NCI-H82 treated with DMSO at 0.1 percent for 48 hours (cell line): ENCODE results near the gene RNF150.

ENCODE experiments used
- DNase-seq: peaks from one replicate; lab custom pipeline; 2025; ENCODE audit not compliant: unreplicated experiment; lab: John Stamatoyannopoulos, UW

The RNF150 gene

DNA sequence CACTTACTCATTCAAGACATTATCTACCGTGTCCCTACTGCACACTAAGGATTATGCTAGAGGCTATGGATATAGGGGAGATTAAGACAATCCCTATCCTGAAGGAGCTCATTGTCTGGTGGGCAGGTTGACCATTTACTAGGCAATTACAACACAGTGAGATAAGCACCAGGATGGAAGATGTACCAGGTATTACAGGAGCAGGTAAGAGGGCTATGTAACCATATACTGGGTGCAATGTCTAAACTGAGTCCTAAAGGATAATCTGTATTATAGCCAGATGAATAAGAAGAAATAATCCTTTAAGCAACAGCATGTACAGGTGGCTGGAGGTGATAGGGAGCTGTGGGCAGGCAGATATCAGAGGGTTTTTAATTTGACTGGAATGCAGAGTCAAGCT lies 263.8 kb downstream of the RNF150 start:
- peak; percentile 83 for DNase-seq

DNA sequence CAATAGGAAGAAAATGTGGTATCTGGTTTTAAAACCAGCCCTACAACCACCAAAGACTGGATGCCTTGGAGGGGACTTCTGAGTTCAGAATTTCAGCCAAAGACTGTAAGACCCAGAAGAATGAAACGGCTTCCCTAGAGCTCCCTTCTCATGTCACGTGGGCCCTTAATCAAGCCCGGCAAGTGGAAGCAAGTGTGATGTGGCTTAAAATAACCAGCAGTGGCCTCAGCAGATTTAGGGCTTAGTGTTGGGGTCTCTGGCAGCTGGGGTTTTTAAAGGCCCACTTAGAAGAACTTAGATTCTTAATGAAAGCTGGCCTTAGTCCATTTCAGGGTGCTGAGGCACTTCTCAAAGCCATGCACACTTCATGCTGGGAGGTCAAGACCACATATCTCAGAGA lies 265.9 kb downstream of the RNF150 start:
- peak; percentile 59 for DNase-seq

DNA sequence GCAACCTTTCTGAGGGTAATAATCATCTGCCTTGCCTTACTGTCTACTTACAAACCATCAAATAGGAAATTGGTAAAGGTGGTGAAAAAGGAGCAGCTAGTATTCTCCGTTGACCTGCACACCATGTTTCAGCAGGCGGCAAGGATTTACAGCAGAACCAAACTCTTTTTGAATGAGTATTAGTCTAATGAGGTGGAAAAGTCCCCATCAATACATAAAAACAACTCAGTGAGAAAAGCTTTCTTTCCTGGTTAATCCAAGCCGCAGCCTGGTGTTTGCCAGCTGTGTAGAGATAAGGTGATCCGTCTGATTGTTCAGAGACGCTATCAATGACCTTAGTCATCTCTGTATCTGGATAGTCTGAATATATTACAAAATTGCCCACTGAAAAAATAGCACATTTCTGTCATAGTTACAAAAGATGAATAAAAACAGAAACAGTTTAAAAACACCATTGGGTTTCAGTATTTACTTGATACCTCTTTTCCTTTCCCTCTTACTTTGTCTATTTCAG lies 266.7 kb downstream of the RNF150 start:
- no peak for DNase-seq

DNA sequence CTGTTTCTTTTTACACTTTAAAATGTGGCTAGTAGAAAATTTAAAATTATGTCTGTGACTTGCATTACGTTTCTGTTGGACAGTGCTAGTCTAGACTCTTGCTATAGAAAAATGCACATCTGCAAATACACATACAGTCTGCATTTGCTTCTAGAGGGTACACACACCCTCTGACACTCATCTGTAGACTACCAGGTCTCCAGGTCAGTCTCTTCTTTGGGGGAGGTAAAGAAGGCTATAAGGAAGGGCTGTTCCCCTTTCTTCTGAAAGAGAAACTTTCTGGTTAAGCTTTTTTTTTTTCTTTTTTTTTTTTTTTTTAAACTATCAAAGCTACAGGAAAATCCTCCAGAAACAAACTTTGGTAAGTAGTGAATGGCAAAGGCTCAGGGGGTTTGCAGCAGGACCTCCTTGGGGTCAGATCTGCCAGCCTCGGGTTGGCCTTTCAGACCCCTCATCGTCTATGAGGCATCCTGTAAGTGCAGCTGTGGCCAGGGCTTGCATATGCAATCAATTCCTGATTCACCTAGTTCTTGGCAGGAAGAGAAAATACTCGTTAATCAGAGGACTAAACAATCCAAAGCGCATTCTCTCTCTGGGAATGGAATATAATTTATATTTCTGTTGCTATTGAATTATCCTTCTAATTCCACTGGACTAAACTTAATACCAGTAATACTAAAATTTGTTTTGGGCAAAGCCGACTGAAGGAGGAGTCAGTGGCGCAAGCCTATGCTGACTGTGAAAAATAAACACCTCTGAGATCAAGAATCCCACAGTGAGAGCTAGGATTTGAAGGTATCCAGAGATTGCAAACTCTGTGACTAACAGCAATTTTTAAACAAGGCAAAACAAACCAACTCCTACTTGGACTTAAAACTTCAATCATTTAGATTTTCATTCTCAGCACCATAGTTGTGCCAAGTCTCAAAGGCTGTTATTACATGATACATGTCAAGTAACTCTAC lies 267.7 kb downstream of the RNF150 start:
- no peak for DNase-seq

DNA sequence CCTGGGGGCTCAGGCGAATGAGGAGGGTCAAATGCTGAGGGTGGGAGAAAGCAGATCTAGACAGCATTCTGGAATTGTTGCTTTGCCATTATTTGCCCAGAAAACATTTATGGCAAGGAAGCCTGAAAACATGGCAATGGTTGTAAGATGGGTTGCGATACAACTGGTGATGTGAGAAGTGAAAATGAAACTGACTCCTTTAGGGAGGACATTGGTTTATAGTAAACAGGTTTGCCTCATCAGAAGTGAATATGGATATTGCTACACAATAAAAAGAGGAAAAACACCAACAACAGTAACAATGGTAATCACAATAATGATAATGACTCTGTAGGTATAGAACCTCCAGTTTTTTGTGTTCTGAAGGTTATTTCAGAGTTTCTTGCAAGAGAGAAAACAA lies 270.1 kb downstream of the RNF150 start:
- no peak for DNase-seq

DNA sequence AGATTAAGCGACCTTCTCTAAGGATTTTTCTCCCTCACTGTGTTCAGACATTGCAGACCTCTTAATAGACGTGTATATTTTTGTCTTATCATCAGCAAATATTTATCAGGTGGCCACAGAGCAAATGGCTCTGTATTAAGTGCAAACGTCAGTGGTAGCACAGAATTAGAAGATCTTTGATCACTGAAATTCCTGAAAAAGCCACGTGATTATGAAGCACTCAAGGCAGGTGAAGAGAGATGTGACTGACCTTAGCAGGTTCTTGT lies 271.2 kb downstream of the RNF150 start:
- no peak for DNase-seq

DNA sequence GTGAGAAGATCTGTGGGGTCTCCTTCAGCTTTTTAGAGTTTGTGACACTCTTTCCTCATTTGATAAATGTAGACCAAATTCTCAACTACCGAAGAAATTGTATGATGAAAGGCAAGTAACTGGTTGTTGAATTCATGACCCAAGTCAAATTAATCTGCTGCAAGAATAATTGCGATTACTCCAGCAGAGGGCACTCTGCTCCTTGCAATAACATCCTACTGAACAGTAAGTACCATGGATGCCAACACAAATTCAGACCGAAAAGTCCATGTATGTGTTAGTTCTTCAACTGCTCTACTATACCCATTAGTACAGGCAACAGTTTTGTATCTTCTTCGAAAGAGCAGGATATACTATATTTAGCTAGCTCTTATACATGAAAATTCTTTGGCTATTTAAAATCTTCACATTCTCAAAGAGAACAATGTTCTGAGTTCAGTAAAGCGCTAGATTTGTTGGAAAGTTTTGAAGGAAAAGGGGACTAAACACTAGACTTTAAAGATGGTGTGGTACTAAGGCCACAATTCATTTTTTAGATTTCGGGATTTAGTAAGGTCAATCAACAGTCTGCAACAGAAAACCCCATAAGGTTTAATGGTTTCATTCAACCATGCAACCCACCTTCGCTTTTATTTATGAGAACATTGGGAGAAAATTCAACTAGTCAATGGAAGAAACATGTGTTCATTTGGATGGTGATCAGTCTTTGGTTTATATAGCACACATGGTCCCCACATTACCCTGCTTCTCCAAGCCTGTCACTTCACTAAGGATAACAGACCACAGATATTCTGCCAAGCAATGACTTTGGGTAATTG lies 271.7 kb downstream of the RNF150 start:
- peak; percentile 15 for DNase-seq

DNA sequence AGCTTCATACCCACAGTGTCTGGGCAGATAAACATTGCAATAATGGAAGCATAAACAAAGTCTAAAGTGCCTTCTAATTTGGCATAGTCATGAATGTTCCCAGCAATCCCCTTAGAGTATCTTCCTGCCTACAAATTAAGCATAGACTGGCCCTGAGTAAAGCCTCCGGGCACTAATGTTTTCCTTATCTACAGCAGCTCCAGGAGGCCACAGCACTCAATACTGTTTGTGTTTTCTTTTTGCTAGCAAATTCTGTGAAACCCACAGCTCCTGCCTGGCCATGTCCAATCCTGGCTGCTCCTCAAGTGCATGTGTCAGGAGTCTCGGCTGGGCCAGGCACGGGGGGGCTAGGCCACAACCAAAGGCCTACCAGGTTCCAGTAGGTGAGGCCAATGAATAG lies 274.4 kb downstream of the RNF150 start:
- no peak for DNase-seq

DNA sequence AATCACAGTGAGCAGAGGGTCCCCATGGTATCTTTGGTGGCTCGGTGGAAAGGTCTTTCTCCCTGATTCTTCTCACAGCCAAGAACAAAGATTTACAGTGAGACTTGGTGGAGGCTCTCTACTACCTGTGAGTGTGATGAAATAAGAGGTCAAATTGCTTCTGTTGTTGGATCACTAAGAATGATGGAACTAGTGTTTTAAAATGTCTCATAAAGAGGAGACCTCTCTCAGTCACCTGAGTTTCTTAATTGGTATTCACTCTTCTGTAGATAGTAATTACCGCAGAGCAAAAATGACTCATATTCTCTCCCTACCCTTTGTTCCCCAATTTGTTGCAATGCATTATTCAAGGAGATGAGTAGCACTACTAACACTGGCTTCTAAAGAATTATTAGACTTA lies 276.2 kb downstream of the RNF150 start:
- no peak for DNase-seq

DNA sequence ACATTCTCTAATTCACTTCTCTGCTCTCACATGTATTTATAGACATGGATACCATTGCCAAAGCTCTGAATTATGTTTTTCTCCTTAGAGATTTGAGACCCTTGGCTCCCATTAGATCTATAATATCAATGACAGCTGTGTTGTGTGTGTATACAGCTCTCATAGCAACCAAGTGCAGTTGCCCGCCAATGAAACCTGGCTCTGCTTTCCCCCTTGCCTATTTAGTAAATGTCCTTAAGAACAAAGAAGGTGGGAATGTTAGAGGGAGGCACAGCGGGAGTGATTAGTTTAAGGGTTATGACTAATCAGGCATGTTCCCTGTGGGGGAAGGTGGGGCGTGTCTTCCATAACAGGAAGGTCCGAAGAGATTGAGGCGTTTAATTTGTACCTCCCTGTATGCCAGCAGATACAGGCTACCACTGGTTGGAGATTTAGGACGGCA lies 276.6 kb downstream of the RNF150 start:
- DNase-seq: no peak

DNA sequence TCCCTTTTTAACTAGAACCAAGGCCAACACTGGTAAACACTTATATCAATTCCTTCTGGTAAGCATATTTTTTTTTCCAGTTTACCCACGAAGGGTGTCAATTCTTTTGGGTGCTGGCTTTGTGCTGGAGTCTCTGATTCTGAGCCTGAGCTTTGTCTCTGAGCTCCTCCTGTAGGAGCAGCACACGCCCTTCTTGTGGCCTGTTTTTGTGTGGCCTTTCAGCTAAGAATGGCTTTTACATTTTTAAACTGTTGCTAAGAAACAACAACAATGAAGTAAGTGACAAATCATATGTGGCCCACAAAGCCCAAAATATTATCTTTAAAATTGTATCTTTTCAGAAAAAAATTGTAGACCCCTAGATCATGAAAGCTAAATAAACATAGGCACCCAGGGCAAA lies 279.1 kb downstream of the RNF150 start:
- DNase-seq: no peak

DNA sequence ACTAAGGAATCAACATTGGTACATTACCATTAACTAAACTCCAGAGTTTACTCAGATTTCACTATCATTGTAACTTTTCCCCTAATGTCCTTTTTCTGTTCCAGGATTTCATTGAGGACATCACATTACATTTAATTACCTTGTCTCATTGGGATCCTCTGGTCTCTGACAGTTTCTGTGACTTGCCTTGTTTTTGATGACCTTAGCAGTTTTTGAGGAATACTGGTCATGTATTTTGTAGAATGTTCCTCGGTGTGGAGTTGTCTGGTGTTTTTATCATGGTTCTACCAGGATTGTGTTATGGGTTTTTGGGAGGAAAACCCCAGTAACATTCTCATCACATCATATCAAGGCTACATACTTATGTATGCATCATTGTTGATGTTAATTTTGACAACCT lies 281.5 kb downstream of the RNF150 start:
- DNase-seq: no peak

DNA sequence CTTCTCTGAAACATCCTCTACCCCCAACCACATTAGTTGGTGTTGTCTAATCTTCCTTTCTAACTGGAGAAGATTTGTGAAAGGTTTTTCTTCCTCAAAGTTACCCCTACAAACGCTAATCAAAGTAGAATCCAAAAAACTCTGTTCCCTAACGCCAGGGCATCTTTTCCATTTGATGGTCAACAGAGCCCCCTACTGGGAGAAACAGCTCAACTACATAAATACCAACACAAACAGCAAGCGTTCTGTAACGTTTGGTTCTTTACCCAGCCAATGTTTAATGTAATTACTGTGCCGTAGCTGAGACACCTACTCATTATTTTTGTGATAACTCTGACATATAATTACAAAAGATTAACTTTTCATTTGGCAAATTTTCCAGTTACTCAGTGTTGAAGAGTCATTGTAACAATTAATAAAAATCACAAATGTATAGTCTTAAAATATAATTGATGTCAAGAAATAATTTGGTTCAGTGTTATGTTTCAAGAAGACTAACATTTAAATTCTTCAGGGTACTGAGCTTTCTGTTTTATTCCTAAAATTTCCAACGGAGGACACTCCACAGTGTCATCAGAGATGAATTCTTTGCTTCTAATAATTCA lies 282.1 kb downstream of the RNF150 start:
- peak; percentile 56 for DNase-seq

DNA sequence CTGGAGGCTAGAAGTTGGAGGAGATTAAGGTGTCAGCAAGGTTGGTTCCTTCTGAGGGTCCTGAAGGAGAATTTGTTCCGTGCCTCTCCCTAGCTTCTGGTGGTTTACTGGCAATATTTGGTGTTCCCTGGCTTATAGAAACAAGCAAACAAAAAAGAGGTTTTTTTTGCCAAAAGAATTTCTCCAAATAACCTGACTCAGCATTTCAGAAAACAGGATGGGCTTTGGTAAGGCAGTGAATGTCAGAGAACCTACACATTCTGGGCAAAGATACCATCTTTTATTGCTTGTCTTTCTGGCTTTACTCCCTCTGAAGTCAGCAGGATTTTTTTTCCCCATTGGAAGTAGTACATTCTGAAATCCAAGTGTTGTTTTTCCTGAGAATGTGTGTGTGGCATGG lies 283.7 kb downstream of the RNF150 start:
- DNase-seq: no peak

DNA sequence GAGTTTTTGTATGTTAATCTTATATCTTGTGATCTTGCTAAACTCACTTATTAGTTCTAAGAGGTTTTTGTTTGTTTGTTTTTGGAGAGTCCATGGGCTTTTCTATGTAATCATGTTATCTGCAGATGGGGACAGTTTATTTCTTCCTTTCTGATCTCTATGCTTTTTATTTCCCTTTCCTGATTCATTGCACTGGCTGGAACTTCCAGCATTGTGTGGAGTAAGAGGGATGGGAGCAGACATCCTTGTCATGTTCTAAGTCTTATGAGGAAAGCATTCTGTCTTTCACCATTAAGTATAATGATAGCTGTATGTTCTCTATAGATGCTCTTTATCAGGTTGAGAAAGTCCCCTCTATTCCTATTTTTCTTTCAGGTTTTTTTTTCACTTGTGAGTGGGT lies 286.5 kb downstream of the RNF150 start:
- no peak for DNase-seq

DNA sequence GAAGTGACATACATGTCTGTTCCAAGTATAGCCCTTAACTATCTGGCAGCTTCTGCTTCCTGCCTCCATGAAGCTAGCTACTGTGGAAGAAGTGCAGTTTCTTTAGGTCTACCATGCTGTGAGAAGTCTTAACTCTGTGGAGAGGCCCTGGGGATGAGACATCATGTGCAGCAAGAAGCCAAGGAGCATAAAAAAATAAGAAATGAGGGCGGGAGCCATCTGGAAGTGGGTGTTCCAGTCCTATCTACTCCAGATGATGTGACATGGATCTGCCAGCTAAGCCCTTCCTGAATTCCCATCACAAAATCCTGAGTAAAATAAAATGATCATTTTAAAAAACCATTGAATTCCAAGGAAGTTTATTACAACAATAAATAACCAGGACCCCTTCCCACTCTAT lies 289.2 kb downstream of the RNF150 start:
- DNase-seq: no peak

DNA sequence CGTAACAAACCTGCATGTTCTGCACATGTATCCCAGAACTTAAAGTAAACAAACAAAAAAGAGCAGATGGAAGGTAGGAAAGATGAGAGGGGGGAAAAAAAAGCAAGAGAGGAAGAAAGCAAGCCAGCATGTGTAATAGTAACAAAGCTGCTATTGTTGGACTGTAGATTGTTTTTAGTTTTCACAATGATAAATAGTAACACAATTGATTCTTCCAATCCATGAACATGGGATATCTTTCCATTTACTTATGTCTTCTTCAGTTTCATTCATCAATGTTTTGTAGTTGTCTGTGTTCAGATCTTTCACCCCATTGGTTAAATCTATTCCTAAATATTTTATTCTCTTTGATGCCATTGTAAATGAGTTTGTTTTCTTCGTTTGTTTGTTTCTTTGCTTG lies 292.1 kb downstream of the RNF150 start:
- no peak for DNase-seq

DNA sequence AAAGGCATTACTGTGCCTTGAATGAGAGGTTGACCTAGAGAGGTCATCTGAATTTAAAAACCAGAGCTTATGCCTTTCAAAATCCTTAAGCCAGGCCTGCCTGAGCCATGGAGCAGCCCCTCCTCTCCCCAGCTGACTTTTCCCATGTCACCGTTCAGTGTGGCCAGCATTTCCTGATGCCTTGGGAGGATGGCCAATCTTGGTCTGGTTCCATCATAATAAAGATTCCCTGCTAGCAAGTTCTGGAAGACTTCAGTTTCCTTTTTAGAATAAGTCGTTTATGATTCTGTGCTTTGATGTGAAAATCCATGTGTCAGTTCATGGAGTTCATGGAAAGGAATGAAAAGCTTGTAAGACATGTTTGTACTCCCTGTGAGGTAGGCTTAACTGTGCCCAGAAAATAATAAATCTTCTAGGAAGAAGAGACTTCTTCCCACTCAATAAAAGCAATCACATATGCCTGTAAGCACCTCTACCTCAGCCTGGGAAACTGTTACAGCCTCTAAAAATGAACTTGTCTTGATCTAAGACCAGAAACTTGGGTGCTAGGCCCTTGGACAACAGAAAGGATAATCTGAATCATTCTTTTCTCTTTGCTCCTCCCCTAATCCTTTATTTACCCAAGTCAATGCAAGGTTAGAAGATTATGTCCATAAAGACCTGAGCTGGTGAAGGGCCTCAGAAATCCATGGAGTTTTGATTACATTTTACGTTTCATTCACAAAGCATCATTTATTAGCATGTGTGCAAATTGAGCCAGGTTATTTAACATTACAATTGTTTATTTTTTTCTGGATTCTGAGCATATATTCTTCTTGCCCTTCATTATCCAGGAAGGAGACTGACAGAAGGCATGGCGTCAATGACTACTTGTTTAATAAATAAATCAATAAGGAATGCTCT lies 293.1 kb downstream of the RNF150 start:
- peak; percentile 7 for DNase-seq

DNA sequence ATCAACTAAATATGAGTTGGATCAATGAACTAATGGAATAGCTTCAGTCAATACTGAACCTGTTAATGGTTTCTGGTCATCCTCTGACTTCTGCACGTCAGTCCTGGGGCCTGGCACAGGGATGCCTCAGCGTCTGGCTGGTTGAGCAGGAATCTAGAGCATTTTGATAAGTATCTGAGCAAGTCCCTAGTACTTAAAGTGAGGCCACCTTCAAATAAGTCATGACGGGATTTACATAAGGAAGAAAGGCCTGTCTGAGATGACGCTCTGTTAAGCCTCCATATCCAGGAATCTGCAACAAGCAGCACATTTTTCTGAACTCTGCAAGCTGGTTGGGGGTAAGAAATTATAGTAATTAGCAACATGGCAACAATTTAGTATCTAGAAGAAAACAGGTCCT lies 293.9 kb downstream of the RNF150 start:
- DNase-seq: no peak

DNA sequence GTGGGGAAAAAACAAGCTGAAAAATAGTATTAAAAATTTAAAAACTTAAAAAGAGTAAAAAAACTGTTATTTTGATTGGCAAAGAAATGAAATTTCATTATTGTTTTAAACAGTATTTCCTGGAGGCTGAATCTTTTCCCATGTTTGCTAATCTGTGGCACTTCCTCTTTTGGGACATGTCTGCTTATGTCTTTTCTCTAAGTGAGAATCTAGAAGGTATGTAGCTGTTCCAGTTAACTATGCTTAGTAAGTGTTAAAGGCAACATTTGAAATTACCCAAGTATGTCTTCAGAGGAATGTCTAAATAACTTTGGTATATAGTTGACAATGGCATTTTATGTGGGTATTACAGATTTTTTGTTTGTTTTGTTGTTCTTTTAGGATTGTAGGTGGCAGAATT lies 295.5 kb downstream of the RNF150 start:
- DNase-seq: no peak
